K562 (cell line): ENCODE results near the gene LATS1. TPM values are rescaled to one million over a fixed set of nuclear protein-coding genes. Genes with fewer than 3 reads are reported as not detected.

Experiments used
- ARHGAP35 ChIP-seq: fragments of 450-650 bp; IDR thresholded peaks from 2 replicates; pipeline ENCODE4 v1.6.1; 2018; ENCODE audit not compliant: partially characterized antibody
- ATF1 ChIP-seq, 2 experiments: fragments of 450-650 bp in 1 of 2; IDR thresholded peaks; 2 replicates each; pipeline ENCODE4 v1.6.1; 2016; ENCODE audit warnings: missing compliant biosample characterization in 1 of 2, missing genetic modification characterization in 1 of 2
- CHAMP1 ChIP-seq: fragments of 450-650 bp; IDR thresholded peaks from 2 replicates; pipeline ENCODE4 v1.6.1; 2016; ENCODE audit warnings: mild to moderate bottlenecking
- ELK1 ChIP-seq: sonication (generic); formaldehyde crosslinking; IDR thresholded peaks from 2 replicates; pipeline ENCODE4 v1.8.1; 2022; ENCODE audit warnings: missing genetic modification reagents
- ILK ChIP-seq: fragments of 450-650 bp; IDR thresholded peaks from 2 replicates; pipeline ENCODE4 v1.6.1; 2016; ENCODE audit warnings: missing genetic modification characterization, low read depth, mild to moderate bottlenecking, missing compliant biosample characterization, moderate library complexity, borderline replicate concordance
- MYNN ChIP-seq, 2 experiments: sonication (generic); formaldehyde crosslinking in 1 of 2; IDR thresholded peaks; 2 replicates each; pipeline versions ENCODE4 v1.5.0 to v1.6.1; 2016 to 2020; ENCODE audit warnings: antibody characterized with exemption in 1 of 2, missing genetic modification reagents in 1 of 2
- PATZ1 ChIP-seq: fragments of 250-450 bp; sonication (Bioruptor Pico); IDR thresholded peaks from 2 replicates; pipeline ENCODE4 v1.5.0; 2020; ENCODE audit warnings: mild to moderate bottlenecking, borderline replicate concordance
- PYGO2 ChIP-seq: fragments of 450-650 bp; IDR thresholded peaks from 2 replicates; pipeline ENCODE4 v1.6.1; 2016; ENCODE audit warnings: mild to moderate bottlenecking, missing genetic modification characterization, moderate library complexity, missing compliant biosample characterization
- SMAD2 ChIP-seq: fragments of 150-350 bp; IDR thresholded peaks from 2 replicates; pipeline ENCODE4 v1.6.1; 2014; ENCODE audit warnings: low read depth, mild to moderate bottlenecking, low read length
- SMARCE1 ChIP-seq: fragments of 450-650 bp; IDR thresholded peaks from 2 replicates; pipeline ENCODE4 v1.7.1; 2016; ENCODE audit warnings: mild to moderate bottlenecking
- TAL1 ChIP-seq: fragments of 450-650 bp; IDR thresholded peaks from 2 replicates; pipeline ENCODE4 v1.6.1; 2016; ENCODE audit warnings: mild to moderate bottlenecking
- U2AF1 ChIP-seq: fragments of 200-400 bp; formaldehyde crosslinking; optimal IDR thresholded peaks from 2 replicates; pipeline ENCODE3; 2017; ENCODE audit warnings: mild to moderate bottlenecking, low read depth, low read length, moderate library complexity
- ZNF407 ChIP-seq: fragments of 450-650 bp; IDR thresholded peaks from 2 replicates; pipeline ENCODE4 v1.6.1; 2016; ENCODE audit warnings: low read depth
- polyA plus RNA-seq, 8 experiments: library from polyadenylated mRNA; depleted of rRNA in 4 of 8; stranded (reverse) in 5 of 8; unstranded in 3 of 8; fragments of >200 nt; fragmentation: Nextera tagmentation in 2 of 8; fragmentation: Illumina TruSeq in 1 of 8; extraction: Ambion mirVana in 2 of 8; extraction: Trizol in 1 of 8; gene quantifications; 2 replicates each; pipeline versions ENCODE4 v1.2.1 to v1.2.3, GENCODE V29; 2011 to 2014; ENCODE audit warnings: inconsistent platforms in 1 of 8, missing spikeins in 1 of 8
- total RNA-seq, 7 experiments: library from RNA; depleted of rRNA in 6 of 7; stranded (reverse); fragments of >200 nt in 6 of 7; fragmentation: Illumina TruSeq in 2 of 7; extraction: Trizol in 2 of 7; gene quantifications; 2 replicates each; pipeline versions ENCODE4 v1.2.1 to v1.2.3, GENCODE V29; 2011 to 2021; ENCODE audit warnings: low replicate concordance in 1 of 7

Gene LATS1
- total and polyA plus RNA-seq, 9 of the 15 experiments (the other 6 are each of a cell fraction or from before 2014, with no cell fraction given) = 5.0 to 36.3 (median 18.4) TPM

DNA sequence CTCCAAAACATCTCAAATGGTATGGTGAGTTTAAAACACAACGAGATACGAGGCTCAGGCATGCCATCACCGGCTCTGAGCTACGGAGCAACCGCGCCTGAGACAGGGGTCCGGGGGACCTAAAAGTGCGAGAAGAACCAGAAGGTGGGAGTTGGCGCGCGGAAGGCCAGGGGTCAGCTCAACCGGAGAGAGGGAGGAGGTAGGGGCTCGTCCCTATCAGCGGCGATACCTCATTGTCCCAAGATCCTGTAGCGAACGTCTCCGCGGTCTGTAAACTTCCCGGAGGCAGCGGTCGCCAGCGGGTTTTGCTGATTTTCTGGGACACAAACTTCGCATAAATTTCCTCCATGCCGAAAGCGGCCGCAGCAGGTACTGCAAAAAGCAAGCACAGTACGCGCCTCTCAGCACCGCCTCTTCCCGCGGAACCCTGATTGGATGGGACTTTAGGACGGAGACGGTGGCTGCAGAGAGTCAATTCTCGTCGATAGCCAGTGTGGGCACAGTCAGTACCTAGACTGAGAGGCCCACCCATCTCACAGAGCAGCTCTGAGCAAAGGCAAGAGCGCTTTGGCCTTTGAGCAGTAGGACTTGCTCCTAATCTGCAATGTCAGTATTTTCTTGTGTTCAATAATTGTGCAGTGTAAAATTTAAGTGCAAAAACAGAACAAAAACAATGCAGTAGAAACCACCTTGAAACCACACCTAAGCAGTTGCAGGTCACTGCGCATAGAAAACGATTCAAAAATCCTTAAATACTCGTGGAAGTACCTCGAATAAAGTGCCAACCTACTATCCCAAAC is 28.4 kb upstream of the LATS1 start, which contains the start of gene NUP43 (continued):
- TF ChIP-seq ATF1 (CRISPR knock-in tag; IDR thresholded peaks at IDR 0.05) = no peak
- peak; percentile 86 for TF ChIP-seq ATF1 (tag; IDR thresholded peaks at IDR 0.05)
- TF ChIP-seq ELK1 (CRISPR knock-in tag) = no peak
- peak; percentile 98 for TF ChIP-seq ZNF407
- TF ChIP-seq PATZ1 (CRISPR knock-in tag) = no peak
- TF ChIP-seq PYGO2 (tag) = no peak
- no peak for TF ChIP-seq SMAD2
- no peak for TF ChIP-seq ILK (tag)
- TF ChIP-seq TAL1 = no peak
- TF ChIP-seq U2AF1 = no peak
- no peak for TF ChIP-seq MYNN (IDR thresholded peaks at IDR 0.05)
- no peak for TF ChIP-seq MYNN (CRISPR knock-in tag; IDR thresholded peaks at IDR 0.05)
- peak; percentile 80; the same call in 1 of the 2 replicates for TF ChIP-seq CHAMP1
- peak; percentile 73 for TF ChIP-seq SMARCE1
- no peak for TF ChIP-seq ARHGAP35
